ENCODE results near the gene ELOVL5. TPM values are rescaled to one million over a fixed set of nuclear protein-coding genes. Genes with fewer than 3 reads are reported as not detected.

Gene ELOVL5
- polyA plus RNA-seq, 1 of the 3 experiments (the other 2 are of a cell fraction) = 31.9 TPM

- no peak for TF ChIP-seq RXRA (IDR thresholded peaks at IDR 0.05; ENCODE audit: borderline replicate concordance, low read depth)
- TF ChIP-seq POLR2AphosphoS5 (IDR thresholded peaks at IDR 0.05; ENCODE audit: low read depth, low read length) = no peak
- TF ChIP-seq USF1 (IDR thresholded peaks at IDR 0.05; ENCODE audit: borderline replicate concordance, low read depth) = no peak
- no peak for TF ChIP-seq EP300 (IDR thresholded peaks at IDR 0.05; ENCODE audit: borderline replicate concordance in 1 of 2, low read depth in 1 of 2, low read length in 1 of 2)
- no peak for TF ChIP-seq FOSL2 (IDR thresholded peaks at IDR 0.05; ENCODE audit: borderline replicate concordance, low read depth)
- no peak for TF ChIP-seq EZH2phosphoT487 (IDR thresholded peaks at IDR 0.05; ENCODE audit: borderline replicate concordance, low read depth)
- TF ChIP-seq FOXJ3 (CRISPR knock-in tag; IDR thresholded peaks at IDR 0.05) = no peak
- no peak for TF ChIP-seq ZBTB33 (IDR thresholded peaks at IDR 0.05; ENCODE audit: borderline replicate concordance, low read depth)
Observed at GRCh38 chr6:53244399-53244931, 104.3 kb downstream of the ELOVL5 start (continued).

- CTCF ChIA-PET = no interaction called here
Observed at GRCh38 chr6:53241938-53242337, 106.8 kb downstream of the ELOVL5 start.

More at GRCh38 chr6:53241938-53242337, 106.8 kb downstream of the ELOVL5 start:
- Histone ChIP-seq H3K4me1 (ENCODE audit: control insufficient read depth in 1 of 2, insufficient read depth in 2 of 2, low read depth in 1 of 2, low read length in 1 of 2) (no peaks in the 10 kb centered on the region), H3K36me3 (replicated peaks in 1 of 2; ENCODE audit: control insufficient read depth in 1 of 2, insufficient read depth in 2 of 2, low read length in 1 of 2) (no peaks in the 10 kb centered on the region), H3K4me2 (no peak overlapping the region), H3K27ac (ENCODE audit: low read depth in 2 of 2, low read length in 1 of 2) (no peak overlapping the region), H4K20me1 (ENCODE audit: insufficient read depth) (no peaks in the 10 kb centered on the region), H3K27me3 (ENCODE audit: insufficient read depth) (no peaks in the 10 kb centered on the region), H3F3A (replicated peaks; ENCODE audit: insufficient read depth) (no peaks in the 10 kb centered on the region), H3K9ac (no peak overlapping the region), H3K9me3 (no peaks in the 10 kb centered on the region), H3K9me2 (no peaks in the 10 kb centered on the region), H2AFZ (ENCODE audit: low read depth) (no peak overlapping the region), H3K4me3 (ENCODE audit: low read depth in 2 of 2, low read length in 1 of 2) (no peak overlapping the region), H3K79me2 (ENCODE audit: insufficient read depth) (no peaks in the 10 kb centered on the region)
- POLR2A ChIA-PET = no interaction called here
- 82% methylated on average over 4 of the region's 4 CpGs for WGBS (ENCODE audit: low lambda C conversion rate)
- DNase-seq = no peak
- TF ChIP-seq YY1 (IDR thresholded peaks at IDR 0.05; ENCODE audit: low read depth) (no peak), SIN3A (IDR thresholded peaks at IDR 0.05; ENCODE audit: borderline replicate concordance, low read depth, low read length) (no peak), REST (IDR thresholded peaks at IDR 0.05; ENCODE audit: low read depth, low read length) (no peak), JUND (IDR thresholded peaks at IDR 0.05) (no peak)

Measured in SK-N-SH (cell line).